Measurements from ENCODE around the gene ADCY1. TPM values are rescaled to one million over a fixed set of nuclear protein-coding genes. Genes with fewer than 3 reads are reported as not detected.

The ADCY1 gene
- polyA plus RNA-seq, 1 donor (not counting 4 experiments of a cell fraction or from before 2014, with no cell fraction given): 0.54 TPM

DNA sequence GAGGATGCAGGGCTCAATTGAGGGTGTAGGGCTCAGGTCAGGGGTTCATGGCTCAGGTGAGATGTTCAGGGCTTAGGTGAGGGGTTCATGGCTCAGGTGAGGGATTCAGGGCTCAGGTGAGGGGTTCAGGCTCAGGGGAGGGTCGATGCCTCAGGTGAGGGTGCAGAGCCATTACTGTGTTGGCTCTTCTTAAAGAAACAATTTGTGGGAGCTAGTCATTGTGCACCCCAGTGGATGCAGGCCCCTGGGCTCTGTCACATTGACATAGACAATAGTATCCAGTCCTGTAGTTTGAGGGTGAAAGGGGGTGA lies 86.7 kb downstream of the ADCY1 start:
- no peaks in the 10 kb centered on the region for H3K9me3 ChIP-seq (ENCODE audit: control insufficient read depth, low read depth, low read length)
- H3K9me1 ChIP-seq (ENCODE audit: control insufficient read depth, extremely low read depth, insufficient read depth, low read length): no peaks in the 10 kb centered on the region
- H3K27ac ChIP-seq (ENCODE audit: control insufficient read depth, insufficient read depth, low read length): no peak overlapping the region
- peaks cover 5% of the 10 kb centered on the region for H3K27me3 ChIP-seq (ENCODE audit: control insufficient read depth, extremely low read depth, insufficient read depth, low read length)
- H3K4me2 ChIP-seq (ENCODE audit: control insufficient read depth, extremely low read depth, insufficient read depth, low read depth, low read length): no peak overlapping the region
- H3K9ac ChIP-seq (ENCODE audit: control insufficient read depth, extremely low read depth, insufficient read depth, low read length): no peak overlapping the region
- no peak for TF ChIP-seq EZH2 (IDR thresholded peaks at IDR 0.05; ENCODE audit: low read length)
- TF ChIP-seq, protein P1, sequence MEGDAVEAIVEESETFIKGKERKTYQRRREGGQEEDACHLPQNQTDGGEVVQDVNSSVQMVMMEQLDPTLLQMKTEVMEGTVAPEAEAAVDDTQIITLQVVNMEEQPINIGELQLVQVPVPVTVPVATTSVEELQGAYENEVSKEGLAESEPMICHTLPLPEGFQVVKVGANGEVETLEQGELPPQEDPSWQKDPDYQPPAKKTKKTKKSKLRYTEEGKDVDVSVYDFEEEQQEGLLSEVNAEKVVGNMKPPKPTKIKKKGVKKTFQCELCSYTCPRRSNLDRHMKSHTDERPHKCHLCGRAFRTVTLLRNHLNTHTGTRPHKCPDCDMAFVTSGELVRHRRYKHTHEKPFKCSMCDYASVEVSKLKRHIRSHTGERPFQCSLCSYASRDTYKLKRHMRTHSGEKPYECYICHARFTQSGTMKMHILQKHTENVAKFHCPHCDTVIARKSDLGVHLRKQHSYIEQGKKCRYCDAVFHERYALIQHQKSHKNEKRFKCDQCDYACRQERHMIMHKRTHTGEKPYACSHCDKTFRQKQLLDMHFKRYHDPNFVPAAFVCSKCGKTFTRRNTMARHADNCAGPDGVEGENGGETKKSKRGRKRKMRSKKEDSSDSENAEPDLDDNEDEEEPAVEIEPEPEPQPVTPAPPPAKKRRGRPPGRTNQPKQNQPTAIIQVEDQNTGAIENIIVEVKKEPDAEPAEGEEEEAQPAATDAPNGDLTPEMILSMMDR (optimal IDR thresholded peaks at IDR 0.05 in 1 of 3, IDR thresholded peaks at IDR 0.05 in 1 of 3, conservative IDR thresholded peaks at IDR 0.05 in 1 of 3; ENCODE audit: extremely low read depth in 1 of 3, insufficient read depth in 2 of 3, low read length in 3 of 3): no peak
- DNase-seq (ENCODE audit: low read depth, low spot score): no peak
- no peak overlapping the region for H2AFZ ChIP-seq (ENCODE audit: control insufficient read depth, low read length)
- no peaks in the 10 kb centered on the region for H4K20me1 ChIP-seq (ENCODE audit: control insufficient read depth, extremely low read depth, insufficient read depth, low read length)
- no peak overlapping the region for H3K4me3 ChIP-seq (ENCODE audit: control insufficient read depth in 2 of 3, extremely low read depth in 1 of 3, insufficient read depth in 2 of 3, low read depth in 1 of 3, low read length in 3 of 3)
- H3K79me2 ChIP-seq (ENCODE audit: control insufficient read depth, insufficient read depth, low read length): no peaks in the 10 kb centered on the region
- H3K36me3 ChIP-seq (ENCODE audit: control insufficient read depth in 2 of 2, extremely low read depth in 1 of 2, insufficient read depth in 2 of 2, low read length in 2 of 2): no peaks in the 10 kb centered on the region
- no peaks in the 10 kb centered on the region for H3K4me1 ChIP-seq (ENCODE audit: control insufficient read depth, extremely low read depth, insufficient read depth, low read length)
- dilution Hi-C loops (cut with MboI; ENCODE audit: extremely low pct_ligation_motif_present, low sequenced_read_pairs): no loop called here
- no peak for FAIRE-seq

DNA sequence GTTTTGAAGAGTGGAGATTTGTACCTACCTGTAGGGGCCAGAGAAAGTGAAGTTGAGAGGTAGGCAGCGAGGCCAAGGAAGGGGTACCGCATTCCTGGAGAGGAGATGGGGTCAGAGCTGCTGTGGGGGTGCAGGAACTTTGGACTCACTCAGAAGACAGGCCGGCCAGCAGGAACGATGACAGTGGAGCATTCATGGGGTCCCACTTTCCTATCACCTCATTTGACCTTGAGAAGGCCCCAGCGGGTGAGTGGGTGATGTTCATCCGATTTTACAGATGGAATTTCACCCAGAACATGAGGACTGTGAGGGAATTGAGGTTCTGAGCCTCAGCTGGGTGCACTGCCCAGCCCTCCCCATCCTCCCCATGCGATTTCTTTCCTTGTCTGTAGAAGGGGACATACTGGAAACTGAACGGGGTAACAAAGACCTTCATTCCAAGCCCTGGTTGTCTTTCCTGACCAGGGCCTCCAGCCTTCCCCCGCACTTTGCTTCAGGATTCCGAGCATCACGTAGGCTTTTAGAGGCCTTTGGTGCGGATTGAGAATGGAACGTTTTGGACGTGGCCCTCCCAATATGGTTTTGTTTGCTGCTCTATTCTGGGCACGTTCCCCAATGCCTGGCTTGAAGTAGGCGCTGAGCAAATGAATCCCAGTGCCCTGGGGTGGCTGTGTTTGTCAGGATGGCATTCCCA lies 87.3 kb downstream of the ADCY1 start:
- no peak overlapping the region for H3K4me3 ChIP-seq (ENCODE audit: control insufficient read depth in 2 of 3, extremely low read depth in 1 of 3, insufficient read depth in 2 of 3, low read depth in 1 of 3, low read length in 3 of 3)
- dilution Hi-C loops (cut with MboI; ENCODE audit: extremely low pct_ligation_motif_present, low sequenced_read_pairs): no loop called here
- H3K27me3 ChIP-seq (ENCODE audit: control insufficient read depth, extremely low read depth, insufficient read depth, low read length): peaks cover 5% of the 10 kb centered on the region
- FAIRE-seq: no peak
- no peaks in the 10 kb centered on the region for H4K20me1 ChIP-seq (ENCODE audit: control insufficient read depth, extremely low read depth, insufficient read depth, low read length)
- no peak overlapping the region for H3K4me2 ChIP-seq (ENCODE audit: control insufficient read depth, extremely low read depth, insufficient read depth, low read depth, low read length)
- no peaks in the 10 kb centered on the region for H3K79me2 ChIP-seq (ENCODE audit: control insufficient read depth, insufficient read depth, low read length)
- no peaks in the 10 kb centered on the region for H3K4me1 ChIP-seq (ENCODE audit: control insufficient read depth, extremely low read depth, insufficient read depth, low read length)
- H3K9me1 ChIP-seq (ENCODE audit: control insufficient read depth, extremely low read depth, insufficient read depth, low read length): no peaks in the 10 kb centered on the region
- no peak overlapping the region for H3K27ac ChIP-seq (ENCODE audit: control insufficient read depth, insufficient read depth, low read length)
- no peak overlapping the region for H3K9ac ChIP-seq (ENCODE audit: control insufficient read depth, extremely low read depth, insufficient read depth, low read length)
- H2AFZ ChIP-seq (ENCODE audit: control insufficient read depth, low read length): no peak overlapping the region
- DNase-seq (ENCODE audit: low read depth, low spot score): no peak
- H3K9me3 ChIP-seq (ENCODE audit: control insufficient read depth, low read depth, low read length): no peaks in the 10 kb centered on the region
- TF ChIP-seq EZH2 (IDR thresholded peaks at IDR 0.05; ENCODE audit: low read length): no peak
- TF ChIP-seq, protein P1 (optimal IDR thresholded peaks at IDR 0.05 in 1 of 3, IDR thresholded peaks at IDR 0.05 in 1 of 3, conservative IDR thresholded peaks at IDR 0.05 in 1 of 3; ENCODE audit: extremely low read depth in 1 of 3, insufficient read depth in 2 of 3, low read length in 3 of 3): no peak
- H3K36me3 ChIP-seq (ENCODE audit: control insufficient read depth in 2 of 2, extremely low read depth in 1 of 2, insufficient read depth in 2 of 2, low read length in 2 of 2): no peaks in the 10 kb centered on the region
